GM06990 (cell line): Measurements from ENCODE around the gene CCDC12.

Experiments used
- DNase-seq: peaks from one replicate; pipeline ENCODE4 v3.0.0-alpha.2; 2011; ENCODE audit not compliant: insufficient read length; ENCODE audit errors: extremely low read depth
- H3K27me3 ChIP-seq: replicated peaks from 2 replicates; pipeline ENCODE4 v1.6.0; 2011; ENCODE audit warnings: low read length; ENCODE audit not compliant: control insufficient read depth, insufficient read depth
- H3K36me3 ChIP-seq: 2 replicates; pipeline ENCODE4 v1.5.1; 2011; ENCODE audit warnings: low read length; ENCODE audit not compliant: control insufficient read depth, insufficient read depth
- H3K4me3 ChIP-seq: replicated peaks from 2 replicates; pipeline ENCODE4 v1.5.1; 2011; ENCODE audit warnings: low read depth, mild to moderate bottlenecking, control low read depth, low read length
- TF ChIP-seq, protein P1 (sequence below): IDR thresholded peaks from 2 replicates; pipeline ENCODE4 v1.5.1; 2011; ENCODE audit warnings: low read length, control low read depth, mild to moderate bottlenecking, inconsistent platforms; ENCODE audit not compliant: insufficient read depth, poor library complexity, severe bottlenecking

Gene CCDC12

DNA sequence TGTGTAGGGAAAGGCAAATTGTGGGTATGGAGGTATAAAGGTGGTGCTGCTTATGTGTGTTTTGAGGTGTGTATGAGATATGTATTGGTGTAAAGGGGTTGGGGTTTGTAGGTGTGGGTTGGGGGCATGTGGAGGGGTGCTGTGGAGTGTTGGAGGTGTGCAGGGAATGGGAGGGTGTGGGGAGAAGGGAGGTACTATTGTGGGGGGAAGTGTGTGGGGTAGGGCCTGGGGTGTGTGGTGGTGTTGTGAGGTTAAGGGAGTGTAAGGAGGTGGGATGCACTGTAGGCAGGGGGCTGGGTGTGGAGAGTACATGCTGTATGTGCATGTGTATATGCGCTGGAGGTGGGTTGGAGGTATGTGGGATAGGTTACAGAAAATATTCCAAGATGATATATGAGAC, 15.7 kb downstream of the CCDC12 start:
- DNase-seq = no peak
- Histone ChIP-seq H3K4me3 (no peak overlapping the region), H3K36me3 (peaks cover 10% of the 10 kb centered on the region), H3K27me3 (no peaks in the 10 kb centered on the region)
- TF ChIP-seq, protein P1, sequence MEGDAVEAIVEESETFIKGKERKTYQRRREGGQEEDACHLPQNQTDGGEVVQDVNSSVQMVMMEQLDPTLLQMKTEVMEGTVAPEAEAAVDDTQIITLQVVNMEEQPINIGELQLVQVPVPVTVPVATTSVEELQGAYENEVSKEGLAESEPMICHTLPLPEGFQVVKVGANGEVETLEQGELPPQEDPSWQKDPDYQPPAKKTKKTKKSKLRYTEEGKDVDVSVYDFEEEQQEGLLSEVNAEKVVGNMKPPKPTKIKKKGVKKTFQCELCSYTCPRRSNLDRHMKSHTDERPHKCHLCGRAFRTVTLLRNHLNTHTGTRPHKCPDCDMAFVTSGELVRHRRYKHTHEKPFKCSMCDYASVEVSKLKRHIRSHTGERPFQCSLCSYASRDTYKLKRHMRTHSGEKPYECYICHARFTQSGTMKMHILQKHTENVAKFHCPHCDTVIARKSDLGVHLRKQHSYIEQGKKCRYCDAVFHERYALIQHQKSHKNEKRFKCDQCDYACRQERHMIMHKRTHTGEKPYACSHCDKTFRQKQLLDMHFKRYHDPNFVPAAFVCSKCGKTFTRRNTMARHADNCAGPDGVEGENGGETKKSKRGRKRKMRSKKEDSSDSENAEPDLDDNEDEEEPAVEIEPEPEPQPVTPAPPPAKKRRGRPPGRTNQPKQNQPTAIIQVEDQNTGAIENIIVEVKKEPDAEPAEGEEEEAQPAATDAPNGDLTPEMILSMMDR = no peak

DNA sequence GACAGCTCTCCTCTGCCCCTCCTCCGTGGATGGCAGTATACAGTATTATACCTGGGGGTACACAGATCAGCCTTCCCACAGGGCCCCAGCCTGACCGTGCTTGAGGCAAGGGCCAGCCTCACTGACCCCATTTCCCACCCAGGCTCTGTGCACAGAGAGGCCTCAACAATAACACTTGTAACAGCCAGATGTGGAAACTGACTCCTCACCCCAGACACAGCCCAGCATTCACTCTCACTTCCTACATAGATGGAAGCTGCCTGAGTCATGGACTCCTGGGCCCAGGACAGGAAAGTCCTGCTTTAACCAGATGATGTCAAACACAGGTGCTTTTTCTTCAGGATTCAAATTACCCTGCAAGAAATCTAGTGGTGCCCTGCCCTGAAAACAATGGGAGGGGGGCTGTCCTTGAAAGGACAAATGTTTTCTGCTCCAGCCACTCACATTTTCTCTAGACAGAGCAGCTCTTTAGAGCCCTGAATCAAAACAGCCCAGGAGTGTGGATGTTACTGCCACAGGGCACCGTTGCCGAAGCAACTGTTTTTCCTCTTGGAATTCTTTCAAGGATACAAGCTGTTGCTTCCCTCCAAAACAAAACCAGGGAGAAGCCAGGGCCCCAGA, 16.4 kb downstream of the CCDC12 start:
- DNase-seq = no peak
- H3K36me3 ChIP-seq = peaks cover 8% of the 10 kb centered on the region
- no peaks in the 10 kb centered on the region for H3K27me3 ChIP-seq
- H3K4me3 ChIP-seq = no peak overlapping the region
- TF ChIP-seq, protein P1 = no peak

DNA sequence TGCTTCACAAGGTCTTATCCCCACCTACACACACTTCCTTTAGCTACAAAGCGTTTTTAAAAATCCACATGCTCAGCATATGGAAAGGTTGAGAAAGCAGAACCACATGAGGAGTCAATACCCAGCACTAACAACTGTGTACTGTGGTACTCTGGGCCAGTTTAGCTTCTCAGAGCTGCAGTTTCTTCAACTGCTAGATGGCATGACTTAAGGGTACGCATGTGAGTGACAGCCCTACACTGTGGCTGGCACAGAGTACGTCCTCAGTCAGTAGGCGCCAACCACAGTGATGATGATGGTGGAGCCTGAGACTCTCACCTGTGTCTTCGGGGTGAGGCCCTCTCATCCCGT, 17.4 kb downstream of the CCDC12 start:
- DNase-seq = no peak
- TF ChIP-seq, protein P1 = no peak
- H3K27me3 ChIP-seq = no peaks in the 10 kb centered on the region
- no peak overlapping the region for H3K4me3 ChIP-seq
- H3K36me3 ChIP-seq = peaks cover 8% of the 10 kb centered on the region

DNA sequence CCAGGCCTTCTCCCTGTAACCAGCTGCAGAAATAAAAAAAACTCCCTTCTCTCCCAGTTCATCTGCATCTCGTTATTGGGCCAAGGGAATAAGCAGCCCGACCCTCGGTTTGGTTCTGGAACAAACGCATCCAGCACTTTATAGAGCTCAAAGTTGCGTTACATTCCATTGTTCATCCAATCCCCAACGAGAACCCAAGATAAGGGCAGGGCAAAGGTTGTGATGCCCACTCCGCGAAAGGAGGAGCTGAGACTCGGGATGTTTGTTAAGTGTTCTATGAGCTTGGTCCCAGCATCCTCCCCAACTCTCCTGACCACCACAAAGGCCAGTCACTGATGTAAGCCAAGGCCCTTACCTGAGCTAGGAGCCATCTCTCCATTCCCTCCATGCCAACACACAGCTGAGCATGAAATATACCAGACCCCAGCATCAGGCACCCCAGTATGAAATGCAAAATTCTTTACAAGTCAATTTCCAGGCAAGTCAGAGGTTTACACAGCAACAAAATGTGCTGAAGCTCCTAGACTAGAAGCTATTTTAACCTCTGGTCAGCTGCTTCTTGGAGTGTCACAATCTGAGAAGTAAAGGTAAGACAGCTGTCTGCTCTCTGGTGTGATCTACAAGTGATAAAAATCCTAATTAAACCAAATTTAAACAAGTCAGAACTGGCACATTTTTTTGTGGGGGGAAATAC, 17.9 kb downstream of the CCDC12 start:
- TF ChIP-seq, protein P1 = no peak
- no peak overlapping the region for H3K4me3 ChIP-seq
- H3K27me3 ChIP-seq = no peaks in the 10 kb centered on the region
- H3K36me3 ChIP-seq = peaks cover 8% of the 10 kb centered on the region
- DNase-seq = no peak

DNA sequence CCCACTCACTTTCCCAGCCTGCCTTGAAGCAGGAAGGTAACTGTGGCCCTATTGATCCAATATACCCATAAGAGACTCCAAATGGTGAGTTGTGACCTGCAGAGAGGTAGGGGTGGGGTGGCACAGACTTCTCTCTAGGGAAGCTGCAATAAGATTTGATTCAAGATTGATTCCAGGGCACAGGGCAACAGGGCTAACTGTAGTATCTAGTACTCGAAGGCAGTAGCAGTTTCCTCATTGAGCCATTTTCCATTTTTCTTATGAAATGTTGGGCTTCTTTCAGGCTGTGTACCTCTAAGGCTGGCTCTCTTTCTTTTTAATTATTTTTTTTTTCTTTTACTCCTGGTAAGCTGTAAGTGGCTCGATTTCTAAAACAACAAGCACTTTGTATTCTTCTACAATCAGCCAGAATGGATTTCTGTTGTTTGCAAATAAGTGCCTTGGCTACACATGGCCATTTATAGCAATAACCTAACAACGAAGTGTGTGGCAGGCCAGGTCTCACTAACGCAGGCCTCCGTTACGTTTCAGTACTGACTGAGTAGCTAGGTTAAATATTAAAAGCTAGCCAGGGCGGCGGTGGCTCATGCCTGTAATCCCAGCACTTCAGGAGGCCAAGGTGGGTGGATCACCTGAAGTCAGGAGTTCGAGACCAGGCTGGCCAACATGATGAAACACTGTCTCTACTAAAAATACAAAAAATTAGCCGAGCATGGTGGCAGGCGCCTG, 19.3 kb downstream of the CCDC12 start:
- TF ChIP-seq, protein P1 = no peak
- Histone ChIP-seq H3K4me3 (no peak overlapping the region), H3K36me3 (peaks cover 8% of the 10 kb centered on the region), H3K27me3 (no peaks in the 10 kb centered on the region)
- DNase-seq = no peak
